Measurements from ENCODE around the gene PNPLA5. TPM values are rescaled to one million over a fixed set of nuclear protein-coding genes. Genes with fewer than 3 reads are reported as not detected.

The PNPLA5 gene
- total RNA-seq, 1 donor from 2014 or later = not detected

DNA sequence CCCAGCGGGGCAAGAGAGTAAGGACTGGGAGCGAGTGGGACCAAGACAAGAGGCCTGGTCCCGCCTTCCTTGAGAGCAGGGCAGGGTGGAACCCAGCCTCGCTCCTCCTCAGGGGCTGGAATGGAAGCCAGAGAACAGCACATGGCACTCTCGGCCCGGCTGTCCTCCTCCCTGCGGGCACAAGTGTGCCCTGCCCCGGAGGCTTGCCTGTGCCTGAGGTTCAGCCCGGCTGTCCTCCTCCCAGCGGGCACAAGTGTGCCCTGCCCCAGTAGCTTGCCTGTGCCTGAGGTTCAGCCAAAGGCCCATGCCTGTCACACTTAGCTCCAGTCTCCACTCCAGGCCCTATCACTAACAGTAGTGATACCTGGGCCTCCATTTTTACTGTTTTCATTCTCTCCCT lies 53.7 kb downstream of the PNPLA5 start:
- peaks cover 9% of the 10 kb centered on the region for H3K4me1 Mint-ChIP-seq (ENCODE audit: low read depth, unreplicated experiment)
- no peak overlapping the region for H3K27ac Mint-ChIP-seq (ENCODE audit: unreplicated experiment)
- peaks cover 2% of the 10 kb centered on the region for H3K9me3 Mint-ChIP-seq (ENCODE audit: unreplicated experiment)
- TF ChIP-seq, protein P1, sequence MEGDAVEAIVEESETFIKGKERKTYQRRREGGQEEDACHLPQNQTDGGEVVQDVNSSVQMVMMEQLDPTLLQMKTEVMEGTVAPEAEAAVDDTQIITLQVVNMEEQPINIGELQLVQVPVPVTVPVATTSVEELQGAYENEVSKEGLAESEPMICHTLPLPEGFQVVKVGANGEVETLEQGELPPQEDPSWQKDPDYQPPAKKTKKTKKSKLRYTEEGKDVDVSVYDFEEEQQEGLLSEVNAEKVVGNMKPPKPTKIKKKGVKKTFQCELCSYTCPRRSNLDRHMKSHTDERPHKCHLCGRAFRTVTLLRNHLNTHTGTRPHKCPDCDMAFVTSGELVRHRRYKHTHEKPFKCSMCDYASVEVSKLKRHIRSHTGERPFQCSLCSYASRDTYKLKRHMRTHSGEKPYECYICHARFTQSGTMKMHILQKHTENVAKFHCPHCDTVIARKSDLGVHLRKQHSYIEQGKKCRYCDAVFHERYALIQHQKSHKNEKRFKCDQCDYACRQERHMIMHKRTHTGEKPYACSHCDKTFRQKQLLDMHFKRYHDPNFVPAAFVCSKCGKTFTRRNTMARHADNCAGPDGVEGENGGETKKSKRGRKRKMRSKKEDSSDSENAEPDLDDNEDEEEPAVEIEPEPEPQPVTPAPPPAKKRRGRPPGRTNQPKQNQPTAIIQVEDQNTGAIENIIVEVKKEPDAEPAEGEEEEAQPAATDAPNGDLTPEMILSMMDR (IDR thresholded peaks at IDR 0.05; ENCODE audit: partially characterized antibody, unreplicated experiment) = no peak
- no peaks in the 10 kb centered on the region for H3K36me3 Mint-ChIP-seq (ENCODE audit: unreplicated experiment)
- H3K27me3 Mint-ChIP-seq (ENCODE audit: unreplicated experiment) = peaks cover 7% of the 10 kb centered on the region
- no peak for DNase-seq
- H3K4me3 Mint-ChIP-seq (ENCODE audit: unreplicated experiment) = no peak overlapping the region

DNA sequence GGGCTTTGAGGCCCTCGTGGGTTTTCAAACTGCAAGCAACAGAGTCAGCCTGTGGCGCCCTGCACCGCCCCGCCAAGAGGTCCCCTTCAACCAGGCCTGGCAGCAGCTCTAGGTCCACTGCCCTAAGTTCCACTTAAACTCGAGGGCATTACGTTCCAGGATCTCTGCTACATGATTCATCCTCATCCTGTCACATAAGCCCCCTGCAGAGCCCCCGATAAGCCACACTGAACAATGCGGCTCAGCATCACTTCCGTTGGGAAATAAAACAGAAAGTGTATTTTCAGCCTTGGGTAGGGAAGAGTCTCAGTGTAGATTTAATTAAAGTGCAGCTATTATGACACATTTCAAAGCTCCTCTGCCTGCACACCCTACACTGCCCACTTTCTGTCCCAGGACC lies 54.1 kb downstream of the PNPLA5 start:
- peaks cover 12% of the 10 kb centered on the region for H3K4me1 Mint-ChIP-seq (ENCODE audit: low read depth, unreplicated experiment)

DNA sequence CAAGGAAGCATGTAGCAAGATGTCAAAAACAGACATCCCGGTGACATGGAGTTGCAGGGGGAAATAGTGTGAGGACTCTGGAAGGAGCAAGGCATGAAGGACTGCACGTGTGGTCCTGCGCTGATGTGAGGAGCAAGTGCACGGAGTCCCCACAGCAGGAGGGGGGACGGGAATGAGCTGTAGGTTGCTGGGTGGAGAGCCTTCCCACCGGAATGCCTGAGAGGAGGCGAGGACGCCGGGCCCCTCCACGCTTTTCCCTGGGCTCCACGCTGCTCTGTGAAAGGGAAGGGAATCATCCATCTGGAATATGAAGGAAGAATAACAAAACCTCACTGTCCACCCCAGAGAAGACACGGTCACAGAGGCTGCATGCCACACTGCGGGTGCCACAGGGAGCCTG lies 56.1 kb downstream of the PNPLA5 start:
- no peaks in the 10 kb centered on the region for H3K36me3 Mint-ChIP-seq (ENCODE audit: unreplicated experiment)
- H3K27ac Mint-ChIP-seq (ENCODE audit: unreplicated experiment) = no peak overlapping the region
- H3K27me3 Mint-ChIP-seq (ENCODE audit: unreplicated experiment) = peaks cover 8% of the 10 kb centered on the region
- peaks cover 15% of the 10 kb centered on the region for H3K4me1 Mint-ChIP-seq (ENCODE audit: low read depth, unreplicated experiment)
- peaks cover 6% of the 10 kb centered on the region for H3K9me3 Mint-ChIP-seq (ENCODE audit: unreplicated experiment)
- DNase-seq = no peak
- no peak overlapping the region for H3K4me3 Mint-ChIP-seq (ENCODE audit: unreplicated experiment)
- TF ChIP-seq, protein P1 (IDR thresholded peaks at IDR 0.05; ENCODE audit: partially characterized antibody, unreplicated experiment) = no peak

More for the DNA sequence above, 54.1 kb downstream of the PNPLA5 start:
- H3K27ac Mint-ChIP-seq (ENCODE audit: unreplicated experiment) = no peak overlapping the region
- TF ChIP-seq, protein P1 (IDR thresholded peaks at IDR 0.05; ENCODE audit: partially characterized antibody, unreplicated experiment) = no peak
- peaks cover 6% of the 10 kb centered on the region for H3K9me3 Mint-ChIP-seq (ENCODE audit: unreplicated experiment)
- H3K27me3 Mint-ChIP-seq (ENCODE audit: unreplicated experiment) = peaks cover 8% of the 10 kb centered on the region
- no peak for DNase-seq
- H3K36me3 Mint-ChIP-seq (ENCODE audit: unreplicated experiment) = no peaks in the 10 kb centered on the region
- no peak overlapping the region for H3K4me3 Mint-ChIP-seq (ENCODE audit: unreplicated experiment)

DNA sequence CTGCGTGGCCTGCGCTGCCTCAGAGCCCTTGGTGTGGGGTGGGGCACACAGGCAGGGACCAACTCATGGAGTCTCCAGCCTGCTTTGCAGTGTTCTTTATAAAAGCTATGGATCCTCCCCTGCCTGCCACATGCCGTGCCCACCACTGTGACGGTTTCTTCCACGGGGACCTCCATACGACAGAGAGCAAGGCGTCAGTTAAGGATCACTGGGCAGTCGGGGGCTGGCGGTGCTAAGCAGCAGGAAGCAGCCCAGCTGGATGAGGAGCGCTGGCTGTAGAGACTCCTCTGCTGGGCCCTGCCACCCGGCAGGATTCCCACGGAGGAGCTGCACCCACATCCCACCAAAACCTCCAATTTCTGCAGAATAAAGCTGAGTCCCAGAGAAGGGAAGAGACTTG lies 56.6 kb downstream of the PNPLA5 start:
- no peak for DNase-seq
- H3K9me3 Mint-ChIP-seq (ENCODE audit: unreplicated experiment) = peaks cover 6% of the 10 kb centered on the region
- no peaks in the 10 kb centered on the region for H3K36me3 Mint-ChIP-seq (ENCODE audit: unreplicated experiment)
- H3K27me3 Mint-ChIP-seq (ENCODE audit: unreplicated experiment) = peaks cover 8% of the 10 kb centered on the region
- H3K27ac Mint-ChIP-seq (ENCODE audit: unreplicated experiment) = peak overlapping the region; percentile 0
- no peak overlapping the region for H3K4me3 Mint-ChIP-seq (ENCODE audit: unreplicated experiment)
- H3K4me1 Mint-ChIP-seq (ENCODE audit: low read depth, unreplicated experiment) = peaks cover 20% of the 10 kb centered on the region
- TF ChIP-seq, protein P1 (IDR thresholded peaks at IDR 0.05; ENCODE audit: partially characterized antibody, unreplicated experiment) = no peak

DNA sequence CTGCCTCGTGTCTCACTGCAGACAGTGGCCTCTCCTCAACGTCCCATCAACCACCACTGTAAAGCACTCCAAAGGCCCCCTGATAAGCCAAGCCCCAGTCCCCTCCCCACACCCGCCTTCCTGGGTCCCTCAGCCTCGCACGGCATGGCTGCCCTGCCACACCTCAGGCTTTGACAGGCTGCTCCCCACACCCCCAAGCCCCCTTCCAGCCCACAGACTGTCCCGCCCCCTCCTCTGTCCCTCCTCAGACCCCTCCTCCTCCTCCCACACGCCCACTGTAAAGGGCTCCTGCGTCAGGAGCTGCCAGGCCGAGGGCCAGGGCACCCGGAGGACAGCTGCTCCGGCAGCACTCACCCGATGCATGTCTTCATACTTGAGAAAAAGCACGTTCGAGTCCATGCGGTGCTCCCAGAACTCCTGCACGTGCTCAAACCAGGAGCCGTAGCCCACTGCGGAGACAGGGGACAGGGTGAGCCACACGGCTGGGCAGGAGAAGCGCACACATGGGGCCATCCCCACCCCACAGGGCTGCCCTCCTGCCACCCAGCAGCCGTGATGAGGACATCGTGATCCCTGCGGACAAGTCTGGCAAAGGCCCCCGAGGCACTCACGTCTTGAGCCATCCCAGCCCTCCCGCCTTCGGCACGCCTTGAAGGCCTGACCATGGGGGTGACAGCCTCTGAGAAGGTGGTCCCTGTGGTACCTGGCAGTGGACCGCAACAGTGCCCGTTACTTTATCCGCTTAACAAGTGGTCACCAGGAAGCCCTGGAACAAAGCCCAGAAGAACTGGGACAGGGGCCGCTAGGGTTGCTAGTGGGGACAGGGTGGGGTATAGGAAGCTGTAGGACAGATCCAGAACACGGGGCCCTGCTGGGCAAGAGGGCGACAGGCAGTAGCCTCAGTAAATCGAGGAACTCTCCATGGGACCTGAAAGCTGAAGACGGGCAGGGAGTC lies 58.2 kb downstream of the PNPLA5 start:
- DNase-seq = no peak
- Mint-ChIP-seq H3K27ac (ENCODE audit: unreplicated experiment) (no peak overlapping the region), H3K4me1 (ENCODE audit: low read depth, unreplicated experiment) (peaks cover 34% of the 10 kb centered on the region), H3K4me3 (ENCODE audit: unreplicated experiment) (peak overlapping the region; percentile 20), H3K27me3 (ENCODE audit: unreplicated experiment) (peaks cover 14% of the 10 kb centered on the region), H3K9me3 (ENCODE audit: unreplicated experiment) (peaks cover 9% of the 10 kb centered on the region), H3K36me3 (ENCODE audit: unreplicated experiment) (no peaks in the 10 kb centered on the region)
- TF ChIP-seq, protein P1 (IDR thresholded peaks at IDR 0.05; ENCODE audit: partially characterized antibody, unreplicated experiment) = no peak
